H9 (cell line): Measurements from ENCODE around the gene RBM8A. TPM values are rescaled to one million over a fixed set of nuclear protein-coding genes. Genes with fewer than 3 reads are reported as not detected.

ENCODE experiments used
- DNase-seq: peaks from one replicate; pipeline ENCODE4 v3.0.0-alpha.2; 2017
- H2AFZ ChIP-seq: one replicate; pipeline ENCODE4 v1.6.1; 2013; ENCODE audit warnings: mild to moderate bottlenecking, low read length, control low read depth, moderate library complexity
- H2AK5ac ChIP-seq: 2 replicates; pipeline ENCODE4 v1.6.1; 2013; ENCODE audit warnings: low read length, control low read depth, mixed read lengths; ENCODE audit not compliant: insufficient read length
- H2BK120ac ChIP-seq: one replicate; pipeline ENCODE4 v1.6.1; 2013; ENCODE audit warnings: low read depth, mild to moderate bottlenecking, low read length, control low read depth, inconsistent platforms; ENCODE audit not compliant: poor library complexity, severe bottlenecking
- H2BK12ac ChIP-seq: 2 replicates; pipeline ENCODE4 v1.6.1; 2013; ENCODE audit warnings: low read length, control low read depth, mixed read lengths, low read depth; ENCODE audit not compliant: insufficient read length
- H2BK15ac ChIP-seq: 2 replicates; pipeline ENCODE4 v1.6.1; 2013; ENCODE audit warnings: low read depth, low read length, control low read depth
- H2BK20ac ChIP-seq: one replicate; pipeline ENCODE4 v1.6.1; 2013; ENCODE audit warnings: low read depth, mild to moderate bottlenecking, low read length, control low read depth, inconsistent platforms; ENCODE audit not compliant: poor library complexity, severe bottlenecking
- H2BK5ac ChIP-seq: 2 replicates; pipeline ENCODE4 v1.6.1; 2013; ENCODE audit warnings: low read length, control low read depth, mixed read lengths; ENCODE audit not compliant: insufficient read length
- H3K14ac ChIP-seq: 2 replicates; pipeline ENCODE4 v1.6.1; 2013; ENCODE audit warnings: low read length, control low read depth; ENCODE audit not compliant: insufficient read depth
- H3K18ac ChIP-seq: 2 replicates; pipeline ENCODE4 v1.6.1; 2013; ENCODE audit warnings: low read depth, mild to moderate bottlenecking, mixed read lengths, low read length, control low read depth; ENCODE audit not compliant: insufficient read length
- H3K23ac ChIP-seq: 2 replicates; pipeline ENCODE4 v1.6.1; 2013; ENCODE audit warnings: low read length, control low read depth, mixed read lengths, low read depth; ENCODE audit not compliant: insufficient read length
- H3K23me2 ChIP-seq: 2 replicates; pipeline ENCODE4 v1.6.1; 2013; ENCODE audit warnings: low read depth, mild to moderate bottlenecking, mixed read lengths, low read length, control low read depth; ENCODE audit not compliant: insufficient read length, poor library complexity, severe bottlenecking
- H3K27ac ChIP-seq: 2 replicates; pipeline ENCODE4 v1.5.1; 2013; ENCODE audit warnings: low read length, control low read depth, mixed read lengths, low read depth; ENCODE audit not compliant: insufficient read length
- H3K27me3 ChIP-seq: 2 replicates; pipeline ENCODE4 v1.6.1; 2013; ENCODE audit warnings: low read length, control low read depth, inconsistent platforms; ENCODE audit not compliant: insufficient read depth
- H3K4ac ChIP-seq: 2 replicates; pipeline ENCODE4 v1.6.1; 2013; ENCODE audit warnings: low read depth, mild to moderate bottlenecking, control low read depth, inconsistent platforms, low read length, moderate library complexity
- H3K4me1 ChIP-seq: 2 replicates; pipeline ENCODE4 v1.6.1; 2013; ENCODE audit warnings: low read length, control low read depth, inconsistent platforms; ENCODE audit not compliant: insufficient read depth
- H3K4me2 ChIP-seq: 2 replicates; pipeline ENCODE4 v1.6.1; 2013; ENCODE audit warnings: low read length, control low read depth, mixed read lengths; ENCODE audit not compliant: insufficient read length, insufficient read depth
- H3K56ac ChIP-seq: 2 replicates; pipeline ENCODE4 v1.6.1; 2013; ENCODE audit warnings: low read depth, mild to moderate bottlenecking, mixed read lengths, low read length, control low read depth; ENCODE audit not compliant: insufficient read length
- H3K79me1 ChIP-seq: 2 replicates; pipeline ENCODE4 v1.6.1; 2013; ENCODE audit warnings: low read depth, mild to moderate bottlenecking, moderate library complexity, low read length, control low read depth, inconsistent platforms; ENCODE audit not compliant: insufficient read depth, poor library complexity, severe bottlenecking
- H3K79me2 ChIP-seq: 2 replicates; pipeline ENCODE4 v1.6.1; 2013; ENCODE audit warnings: low read length, control low read depth, inconsistent platforms; ENCODE audit not compliant: insufficient read depth
- H3K9ac ChIP-seq: 2 replicates; pipeline ENCODE4 v1.6.1; 2013; ENCODE audit warnings: low read length, control low read depth, mixed read lengths; ENCODE audit not compliant: insufficient read length; ENCODE audit errors: extremely low read depth
- H3K9me3 ChIP-seq: one replicate; pipeline ENCODE4 v1.6.1; 2013; ENCODE audit warnings: low read depth, low read length, inconsistent platforms; ENCODE audit not compliant: control insufficient read depth
- H3T11ph ChIP-seq: one replicate; pipeline ENCODE4 v1.6.1; 2013; ENCODE audit warnings: mild to moderate bottlenecking, low read length, control low read depth, inconsistent platforms
- H4K20me1 ChIP-seq: one replicate; pipeline ENCODE4 v1.6.1; 2013; ENCODE audit not compliant: control insufficient read depth, insufficient read length, insufficient read depth
- H4K5ac ChIP-seq: 2 replicates; pipeline ENCODE4 v1.6.1; 2013; ENCODE audit warnings: low read depth, mild to moderate bottlenecking, mixed read lengths, low read length, control low read depth; ENCODE audit not compliant: insufficient read length
- H4K8ac ChIP-seq: replicated peaks from 2 replicates; pipeline ENCODE4 v1.6.1; 2013; ENCODE audit warnings: low read length, control low read depth, mixed read lengths, low read depth; ENCODE audit not compliant: insufficient read length
- H4K91ac ChIP-seq: 2 replicates; pipeline ENCODE4 v1.6.1; 2013; ENCODE audit warnings: low read depth, mild to moderate bottlenecking, moderate library complexity, mixed read lengths, low read length, control low read depth; ENCODE audit not compliant: insufficient read length
- H3K27ac Mint-ChIP-seq, 3 experiments: 2 replicates in 2 of 3; 3 replicates in 1 of 3; pipeline ENCODE4 v1.8.0; 2020 to 2021; ENCODE audit warnings: mixed read lengths in 3 of 3, mild to moderate bottlenecking in 1 of 3, moderate library complexity in 1 of 3
- H3K27me3 Mint-ChIP-seq: 2 replicates; pipeline ENCODE4 v1.8.0; 2021; ENCODE audit warnings: low read depth, mild to moderate bottlenecking, moderate library complexity, mixed read lengths
- H3K36me3 Mint-ChIP-seq, 3 experiments: 2 replicates in 2 of 3; 3 replicates in 1 of 3; pipeline ENCODE4 v1.8.0; 2020 to 2021; ENCODE audit warnings: low read depth in 3 of 3, mixed read lengths in 3 of 3; ENCODE audit not compliant: insufficient read depth in 1 of 3
- H3K4me1 Mint-ChIP-seq, 2 experiments: 2 replicates each; pipeline ENCODE4 v1.8.0; 2020; ENCODE audit warnings: mixed read lengths in 2 of 2
- H3K4me3 Mint-ChIP-seq, 2 experiments: 2 replicates in 1 of 2; 3 replicates in 1 of 2; pipeline ENCODE4 v1.8.0; 2020 to 2021; ENCODE audit warnings: mild to moderate bottlenecking in 2 of 2, mixed read lengths in 2 of 2, moderate library complexity in 1 of 2
- H3K9me3 Mint-ChIP-seq, 2 experiments: 2 replicates in 1 of 2; 3 replicates in 1 of 2; pipeline ENCODE4 v1.8.0; 2020; ENCODE audit warnings: mild to moderate bottlenecking in 2 of 2, mixed read lengths in 2 of 2, moderate library complexity in 1 of 2
- WGBS: extraction: QIAGEN DNeasy Blood & Tissue Kit; methylation state at CpG from one replicate; pipeline ENCODE4 v1.1.7; 2013; ENCODE audit warnings: missing lambda C conversion rate, low lambda C conversion rate, mixed read lengths; ENCODE audit not compliant: insufficient read length; ENCODE audit errors: extremely low coverage; 5-methylcytosine and 5-hydroxymethylcytosine counted together
- total RNA-seq: library from RNA; stranded (reverse); gene quantifications from 2 replicates; pipeline ENCODE4 v1.2.1, GENCODE V29; 2021
- TF ChIP-seq, protein P1 (sequence below): fragments of 200-600 bp; sonication (generic); conservative IDR thresholded peaks from 3 replicates; pipeline ENCODE4 v1.8.0; 2021; ENCODE audit warnings: antibody characterized with exemption, mild to moderate bottlenecking

Gene RBM8A
- total RNA-seq, 1 experiment from 2014 or later: 298 TPM

DNA sequence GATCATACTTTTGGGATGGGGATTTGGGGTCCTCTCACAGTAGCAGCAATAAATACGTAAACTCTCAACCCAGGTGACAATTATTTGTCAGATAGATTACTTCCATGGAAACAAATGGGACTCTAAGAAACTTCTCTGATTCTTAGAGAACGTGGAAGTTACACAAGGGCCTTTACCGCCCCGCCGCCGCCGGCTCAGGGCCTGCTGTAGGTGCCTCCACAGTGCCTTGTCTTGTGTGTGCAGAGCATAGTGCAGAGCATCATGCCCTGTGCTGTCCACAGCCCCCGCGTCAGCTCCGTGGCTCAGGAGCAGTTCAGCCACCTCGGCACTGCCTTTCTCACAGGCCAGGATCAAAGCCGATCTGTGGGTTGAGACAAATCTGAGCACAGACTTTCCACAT, 52.6 kb downstream of the RBM8A start:
- H3K27ac ChIP-seq: no peak overlapping the region
- Mint-ChIP-seq H3K27ac (no peak overlapping the region), H3K36me3 (no peaks in the 10 kb centered on the region), H3K4me1 (peaks cover 28 to 42% of the 10 kb centered on the region in 2 experiments), H3K4me3 (no peak overlapping the region), H3K27me3 (peaks cover 40% of the 10 kb centered on the region), H3K9me3 (no peaks in the 10 kb centered on the region; a peak in 1 of 5 replicates)
- TF ChIP-seq, protein P1, sequence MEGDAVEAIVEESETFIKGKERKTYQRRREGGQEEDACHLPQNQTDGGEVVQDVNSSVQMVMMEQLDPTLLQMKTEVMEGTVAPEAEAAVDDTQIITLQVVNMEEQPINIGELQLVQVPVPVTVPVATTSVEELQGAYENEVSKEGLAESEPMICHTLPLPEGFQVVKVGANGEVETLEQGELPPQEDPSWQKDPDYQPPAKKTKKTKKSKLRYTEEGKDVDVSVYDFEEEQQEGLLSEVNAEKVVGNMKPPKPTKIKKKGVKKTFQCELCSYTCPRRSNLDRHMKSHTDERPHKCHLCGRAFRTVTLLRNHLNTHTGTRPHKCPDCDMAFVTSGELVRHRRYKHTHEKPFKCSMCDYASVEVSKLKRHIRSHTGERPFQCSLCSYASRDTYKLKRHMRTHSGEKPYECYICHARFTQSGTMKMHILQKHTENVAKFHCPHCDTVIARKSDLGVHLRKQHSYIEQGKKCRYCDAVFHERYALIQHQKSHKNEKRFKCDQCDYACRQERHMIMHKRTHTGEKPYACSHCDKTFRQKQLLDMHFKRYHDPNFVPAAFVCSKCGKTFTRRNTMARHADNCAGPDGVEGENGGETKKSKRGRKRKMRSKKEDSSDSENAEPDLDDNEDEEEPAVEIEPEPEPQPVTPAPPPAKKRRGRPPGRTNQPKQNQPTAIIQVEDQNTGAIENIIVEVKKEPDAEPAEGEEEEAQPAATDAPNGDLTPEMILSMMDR: no peak
- no peaks in the 10 kb centered on the region for H3K79me1 ChIP-seq
- H2BK120ac ChIP-seq: no peak overlapping the region
- no peak overlapping the region for H2BK12ac ChIP-seq
- no peak overlapping the region for H2AK5ac ChIP-seq
- H4K20me1 ChIP-seq: no peaks in the 10 kb centered on the region
- H3K4me1 ChIP-seq: peaks cover 6% of the 10 kb centered on the region
- H3K9ac ChIP-seq: no peak overlapping the region
- no CpG with 5 or more reads among the region's 12 CpGs for WGBS
- H3K18ac ChIP-seq: no peak overlapping the region
- H3T11ph ChIP-seq: no peak overlapping the region
- no peak overlapping the region for H3K56ac ChIP-seq
- H4K5ac ChIP-seq: no peak overlapping the region
- DNase-seq: no peak
- H3K23ac ChIP-seq: no peak overlapping the region
- no peak overlapping the region for H3K4ac ChIP-seq
- H3K27me3 ChIP-seq: peaks cover 5% of the 10 kb centered on the region; the same call in 1 of the 2 replicates
- H2BK15ac ChIP-seq: no peak overlapping the region
- H3K14ac ChIP-seq: no peak overlapping the region
- H4K8ac ChIP-seq: no peak overlapping the region
- H2BK5ac ChIP-seq: no peak overlapping the region
- no peak overlapping the region for H4K91ac ChIP-seq
- no peak overlapping the region for H2AFZ ChIP-seq
- no peaks in the 10 kb centered on the region for H3K9me3 ChIP-seq
- peaks cover 11% of the 10 kb centered on the region for H3K23me2 ChIP-seq
- no peak overlapping the region for H2BK20ac ChIP-seq
- H3K4me2 ChIP-seq: no peak overlapping the region
- H3K79me2 ChIP-seq: no peaks in the 10 kb centered on the region
